Astrocyte (in vitro differentiated cells and primary cell): ENCODE data around the gene RPH3AL. TPM values are rescaled to one million over a fixed set of nuclear protein-coding genes. Genes with fewer than 3 reads are reported as not detected.

Experiments
- DNase-seq: peaks from one replicate; pipeline ENCODE4 v3.0.0-alpha.2; 2010; ENCODE audit warnings: low read depth
- FAIRE-seq: peaks from 2 replicates; lab custom pipeline; 2011; peaks lifted over from hg19 to GRCh38; lab: Jason Lieb, UNC
- H2AFZ ChIP-seq: 2 replicates; pipeline ENCODE4 v1.6.0; 2012; ENCODE audit warnings: low read depth, low read length, inconsistent platforms
- H3K27ac ChIP-seq: 2 replicates; pipeline ENCODE4 v1.5.1; 2011; ENCODE audit warnings: low read depth, low read length, inconsistent platforms
- H3K27me3 ChIP-seq: 2 replicates; pipeline ENCODE4 v1.6.0; 2011; ENCODE audit warnings: low read length, inconsistent platforms; ENCODE audit not compliant: insufficient read depth
- H3K36me3 ChIP-seq: 2 replicates; pipeline ENCODE4 v1.5.1; 2011; ENCODE audit warnings: low read length, inconsistent platforms; ENCODE audit not compliant: insufficient read depth
- H3K4me1 ChIP-seq: 2 replicates; pipeline ENCODE4 v1.5.1; 2011; ENCODE audit warnings: low read length, inconsistent platforms; ENCODE audit not compliant: insufficient read depth
- H3K4me2 ChIP-seq: 2 replicates; pipeline ENCODE4 v1.6.0; 2012; ENCODE audit warnings: low read length, inconsistent platforms
- H3K4me3 ChIP-seq: 2 replicates; pipeline ENCODE4 v1.5.1; 2011; ENCODE audit warnings: low read depth, mild to moderate bottlenecking, low read length, inconsistent platforms; ENCODE audit not compliant: insufficient read depth
- H3K79me2 ChIP-seq: 2 replicates; pipeline ENCODE4 v1.6.0; 2012; ENCODE audit warnings: mild to moderate bottlenecking, low read length, inconsistent platforms; ENCODE audit not compliant: insufficient read depth
- H3K9ac ChIP-seq: 2 replicates; pipeline ENCODE4 v1.6.0; 2012; ENCODE audit warnings: mild to moderate bottlenecking, low read length, inconsistent platforms
- H3K9me3 ChIP-seq: 2 replicates; pipeline ENCODE4 v1.5.1; 2012; ENCODE audit warnings: low read depth, mild to moderate bottlenecking, low read length, inconsistent platforms; ENCODE audit not compliant: insufficient read depth
- H4K20me1 ChIP-seq: 2 replicates; pipeline ENCODE4 v1.6.0; 2012; ENCODE audit warnings: low read length, inconsistent platforms; ENCODE audit not compliant: insufficient read depth
- H3K27ac Mint-ChIP-seq: one replicate; pipeline ENCODE4 v1.8.0; 2021; ENCODE audit warnings: mild to moderate bottlenecking, mixed read lengths; ENCODE audit not compliant: unreplicated experiment
- H3K27me3 Mint-ChIP-seq: one replicate; pipeline ENCODE4 v1.8.0; 2021; ENCODE audit warnings: low read depth, mixed read lengths; ENCODE audit not compliant: unreplicated experiment
- H3K36me3 Mint-ChIP-seq: one replicate; pipeline ENCODE4 v1.8.0; 2021; ENCODE audit warnings: low read depth, mixed read lengths; ENCODE audit not compliant: unreplicated experiment
- H3K4me1 Mint-ChIP-seq: one replicate; pipeline ENCODE4 v1.8.0; 2021; ENCODE audit warnings: low read depth, mixed read lengths; ENCODE audit not compliant: unreplicated experiment
- H3K4me3 Mint-ChIP-seq: one replicate; pipeline ENCODE4 v1.8.0; 2021; ENCODE audit warnings: mild to moderate bottlenecking, moderate library complexity, mixed read lengths; ENCODE audit not compliant: unreplicated experiment
- H3K9me3 Mint-ChIP-seq: one replicate; pipeline ENCODE4 v1.8.0; 2021; ENCODE audit warnings: mild to moderate bottlenecking, mixed read lengths; ENCODE audit not compliant: unreplicated experiment
- EZH2 ChIP-seq: IDR thresholded peaks from 2 replicates; pipeline ENCODE4 v1.6.1; 2012; ENCODE audit warnings: mild to moderate bottlenecking, low read length, inconsistent platforms; ENCODE audit not compliant: insufficient read depth
- total RNA-seq: library from RNA; stranded (reverse); gene quantifications from 2 replicates; pipeline ENCODE4 v1.2.1, GENCODE V29; 2021
- TF ChIP-seq, protein P1 (sequence below): IDR thresholded peaks from 2 replicates; pipeline ENCODE4 v1.5.1; 2011; ENCODE audit warnings: low read depth, mild to moderate bottlenecking, inconsistent platforms, low read length, moderate library complexity; ENCODE audit not compliant: insufficient read depth

RPH3AL gene
- total RNA-seq, 1 donor from 2014 or later, result 3.7 TPM

DNA sequence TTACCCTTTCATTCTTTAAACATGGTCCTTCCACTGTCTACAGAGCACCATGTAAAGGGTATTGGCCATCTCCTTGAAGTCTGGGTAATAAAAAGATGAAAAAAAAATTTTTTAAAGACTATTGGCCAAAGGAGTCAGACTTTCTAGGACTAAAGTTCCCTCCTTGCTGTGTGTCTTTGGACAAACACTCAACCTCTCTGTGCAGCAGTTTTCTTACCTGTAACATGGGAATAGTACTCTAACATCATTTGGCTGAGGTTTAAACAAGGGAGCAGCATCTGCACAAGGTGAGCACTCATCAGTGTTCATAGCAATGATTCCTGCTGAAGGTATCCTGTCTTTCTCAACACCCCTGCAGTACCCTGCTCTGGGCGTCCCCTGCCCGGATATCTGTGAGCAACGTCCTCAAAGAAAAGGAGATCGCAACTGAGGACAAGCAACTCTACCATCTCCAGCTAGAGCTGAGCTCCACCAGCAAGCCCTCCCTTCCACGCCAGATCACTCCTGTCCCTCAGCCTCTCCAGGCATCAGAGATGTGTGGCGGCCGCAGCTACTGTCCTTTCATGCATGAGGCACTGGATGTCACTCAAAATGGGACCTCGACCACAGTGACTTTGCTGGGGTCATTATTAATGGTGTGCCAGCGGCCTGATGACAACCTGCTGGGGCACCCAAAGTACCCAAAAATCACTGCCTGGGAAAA lies 29.5 kb upstream of the RPH3AL start:
- peak overlapping the region; percentile 16 for H3K4me2 ChIP-seq
- H3K36me3 Mint-ChIP-seq, result no peaks in the 10 kb centered on the region

DNA sequence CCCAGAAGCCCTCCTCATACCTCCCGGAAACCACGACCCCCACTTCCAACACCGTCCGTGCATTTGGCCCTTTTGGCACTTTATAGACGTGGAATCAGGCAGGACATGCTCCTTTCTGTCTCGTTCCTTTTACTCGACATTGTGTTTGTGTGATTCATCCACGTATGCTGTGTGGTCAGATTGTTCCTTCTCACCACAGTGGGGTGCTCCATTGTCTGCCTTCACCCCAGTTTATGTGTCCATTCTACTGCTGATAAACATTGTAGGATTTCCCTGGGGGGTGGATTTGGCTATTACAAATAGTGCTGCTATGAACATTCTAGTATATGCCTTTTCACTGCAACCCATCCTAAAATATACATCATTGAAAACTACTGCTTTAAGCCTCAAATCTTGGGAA lies 28.9 kb upstream of the RPH3AL start:
- Histone ChIP-seq H3K4me2 (no peak overlapping the region), H3K27me3 (peaks cover 7% of the 10 kb centered on the region), H3K9ac (no peak overlapping the region), H3K36me3 (no peaks in the 10 kb centered on the region), H2AFZ (no peak overlapping the region), H4K20me1 (peaks cover 9% of the 10 kb centered on the region), H3K4me1 (peaks cover 8% of the 10 kb centered on the region), H3K27ac (no peak overlapping the region), H3K4me3 (no peak overlapping the region), H3K79me2 (no peaks in the 10 kb centered on the region), H3K9me3 (no peaks in the 10 kb centered on the region)
- peaks cover 26% of the 10 kb centered on the region for H3K27me3 Mint-ChIP-seq
- H3K4me1 Mint-ChIP-seq, result peaks cover 15% of the 10 kb centered on the region
- no peak overlapping the region for H3K27ac Mint-ChIP-seq
- H3K9me3 Mint-ChIP-seq, result no peaks in the 10 kb centered on the region
- no peaks in the 10 kb centered on the region for H3K36me3 Mint-ChIP-seq
- no peak for FAIRE-seq
- no peak overlapping the region for H3K4me3 Mint-ChIP-seq
- no peak for DNase-seq
- TF ChIP-seq, protein P1, sequence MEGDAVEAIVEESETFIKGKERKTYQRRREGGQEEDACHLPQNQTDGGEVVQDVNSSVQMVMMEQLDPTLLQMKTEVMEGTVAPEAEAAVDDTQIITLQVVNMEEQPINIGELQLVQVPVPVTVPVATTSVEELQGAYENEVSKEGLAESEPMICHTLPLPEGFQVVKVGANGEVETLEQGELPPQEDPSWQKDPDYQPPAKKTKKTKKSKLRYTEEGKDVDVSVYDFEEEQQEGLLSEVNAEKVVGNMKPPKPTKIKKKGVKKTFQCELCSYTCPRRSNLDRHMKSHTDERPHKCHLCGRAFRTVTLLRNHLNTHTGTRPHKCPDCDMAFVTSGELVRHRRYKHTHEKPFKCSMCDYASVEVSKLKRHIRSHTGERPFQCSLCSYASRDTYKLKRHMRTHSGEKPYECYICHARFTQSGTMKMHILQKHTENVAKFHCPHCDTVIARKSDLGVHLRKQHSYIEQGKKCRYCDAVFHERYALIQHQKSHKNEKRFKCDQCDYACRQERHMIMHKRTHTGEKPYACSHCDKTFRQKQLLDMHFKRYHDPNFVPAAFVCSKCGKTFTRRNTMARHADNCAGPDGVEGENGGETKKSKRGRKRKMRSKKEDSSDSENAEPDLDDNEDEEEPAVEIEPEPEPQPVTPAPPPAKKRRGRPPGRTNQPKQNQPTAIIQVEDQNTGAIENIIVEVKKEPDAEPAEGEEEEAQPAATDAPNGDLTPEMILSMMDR, result no peak
- TF ChIP-seq EZH2, result no peak

More for the DNA sequence above, 29.5 kb upstream of the RPH3AL start:
- peaks cover 15% of the 10 kb centered on the region for H3K4me1 Mint-ChIP-seq
- peaks cover 9% of the 10 kb centered on the region for H4K20me1 ChIP-seq
- H3K4me3 ChIP-seq, result no peak overlapping the region
- DNase-seq (no peak), FAIRE-seq (no peak)
- H2AFZ ChIP-seq, result no peak overlapping the region
- H3K36me3 ChIP-seq, result no peaks in the 10 kb centered on the region
- peaks cover 31% of the 10 kb centered on the region for H3K27me3 Mint-ChIP-seq
- no peaks in the 10 kb centered on the region for H3K9me3 ChIP-seq
- H3K9me3 Mint-ChIP-seq, result no peaks in the 10 kb centered on the region
- peaks cover 8% of the 10 kb centered on the region for H3K4me1 ChIP-seq
- TF ChIP-seq EZH2, result no peak
- TF ChIP-seq, protein P1, result no peak
- peaks cover 12% of the 10 kb centered on the region for H3K27me3 ChIP-seq
- peak overlapping the region; percentile 35 for H3K27ac Mint-ChIP-seq
- no peaks in the 10 kb centered on the region for H3K79me2 ChIP-seq
- H3K4me3 Mint-ChIP-seq, result no peak overlapping the region
- H3K9ac ChIP-seq, result no peak overlapping the region
- no peak overlapping the region for H3K27ac ChIP-seq
